A549 (cell line): ENCODE results near the gene C10orf90.

Experiments
- CTCF ChIP-seq: fragments of >200 bp; sonication (Bioruptor Twin); formaldehyde crosslinking; IDR thresholded peaks from 3 replicates; pipeline ENCODE4 v1.5.1; 2016
- JUNB ChIP-seq: fragments of >200 bp; sonication (Bioruptor Twin); formaldehyde crosslinking; IDR thresholded peaks from 2 replicates; pipeline ENCODE4 v1.6.1; 2016
- MAZ ChIP-seq: fragments of 150-350 bp; IDR thresholded peaks from 2 replicates; pipeline ENCODE4 v1.6.1; 2014; ENCODE audit warnings: antibody characterized with exemption, low read depth, low read length, borderline replicate concordance
- POLR2A ChIP-seq: IDR thresholded peaks from 2 replicates; pipeline ENCODE4 v1.6.1; 2012; ENCODE audit warnings: mild to moderate bottlenecking, low read length
- TF ChIP-seq, protein P1 (sequence below): fragments of 250-450 bp; sonication (Bioruptor Pico); IDR thresholded peaks from 2 replicates; pipeline ENCODE4 v1.5.0; 2021; ENCODE audit warnings: mild to moderate bottlenecking, moderate library complexity, borderline replicate concordance

GRCh38 chr10:126430512-126430911 lies 240.0 kb downstream of the C10orf90 start:
- TF ChIP-seq JUNB (no peak), MAZ (no peak), POLR2A (no peak), CTCF (no peak)
- TF ChIP-seq, protein P1, sequence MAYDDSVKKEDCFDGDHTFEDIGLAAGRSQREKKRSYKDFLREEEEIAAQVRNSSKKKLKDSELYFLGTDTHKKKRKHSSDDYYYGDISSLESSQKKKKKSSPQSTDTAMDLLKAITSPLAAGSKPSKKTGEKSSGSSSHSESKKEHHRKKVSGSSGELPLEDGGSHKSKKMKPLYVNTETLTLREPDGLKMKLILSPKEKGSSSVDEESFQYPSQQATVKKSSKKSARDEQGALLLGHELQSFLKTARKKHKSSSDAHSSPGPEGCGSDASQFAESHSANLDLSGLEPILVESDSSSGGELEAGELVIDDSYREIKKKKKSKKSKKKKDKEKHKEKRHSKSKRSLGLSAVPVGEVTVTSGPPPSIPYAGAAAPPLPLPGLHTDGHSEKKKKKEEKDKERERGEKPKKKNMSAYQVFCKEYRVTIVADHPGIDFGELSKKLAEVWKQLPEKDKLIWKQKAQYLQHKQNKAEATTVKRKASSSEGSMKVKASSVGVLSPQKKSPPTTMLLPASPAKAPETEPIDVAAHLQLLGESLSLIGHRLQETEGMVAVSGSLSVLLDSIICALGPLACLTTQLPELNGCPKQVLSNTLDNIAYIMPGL (CRISPR knock-in tag) = no peak
